Measurements from ENCODE around the gene TRIO. TPM values are rescaled to one million over a fixed set of nuclear protein-coding genes. Genes with fewer than 3 reads are reported as not detected.

TRIO gene
- total RNA-seq, 1 experiment from 2014 or later: 42.1 TPM

DNA sequence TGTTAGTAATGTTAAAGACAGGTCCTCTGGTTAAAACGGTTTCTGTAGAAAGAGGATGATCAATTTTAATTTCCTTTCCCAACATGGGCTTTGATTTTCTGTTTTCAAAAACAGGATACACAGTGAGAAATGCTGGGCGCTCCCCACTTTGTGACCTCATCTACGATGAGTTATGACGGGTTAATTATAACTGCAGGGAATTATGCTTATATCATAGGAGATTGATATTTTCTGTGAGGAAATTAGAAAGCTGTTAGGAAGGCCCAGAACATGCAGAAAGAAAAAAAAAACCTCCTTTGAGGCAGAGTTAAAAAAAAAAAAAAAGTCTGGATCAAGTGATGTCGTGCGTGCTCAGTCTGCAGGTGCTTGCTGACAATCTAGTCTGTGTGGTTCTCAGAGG, 261.6 kb downstream of the TRIO start:
- DNase-seq (ENCODE audit: low spot score): no peak
- in situ Hi-C loops (cut with HindIII; ENCODE audit: low sequenced_read_pairs): no loop called here

DNA sequence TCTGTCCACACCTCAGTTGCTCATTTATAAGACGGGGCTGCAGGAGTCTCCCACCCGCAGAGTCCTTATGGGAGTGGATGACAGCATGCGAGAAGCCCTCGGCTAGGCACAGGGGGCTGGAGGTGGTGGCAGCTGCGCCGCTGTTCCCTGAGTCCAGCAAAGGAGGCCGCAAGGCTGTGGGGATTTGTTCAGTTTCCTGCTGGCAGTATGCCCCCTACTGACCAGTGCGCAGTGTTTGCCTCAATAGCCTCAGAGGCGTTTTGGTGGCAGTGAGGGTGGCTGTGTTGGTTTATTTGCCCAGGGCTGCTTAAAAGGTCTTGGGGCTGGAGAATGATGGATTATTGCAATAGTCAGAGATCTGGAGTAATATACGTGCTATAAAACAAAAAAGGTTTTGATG, 262.1 kb downstream of the TRIO start:
- DNase-seq (ENCODE audit: low spot score): no peak
- in situ Hi-C loops (cut with HindIII; ENCODE audit: low sequenced_read_pairs): no loop called here

DNA sequence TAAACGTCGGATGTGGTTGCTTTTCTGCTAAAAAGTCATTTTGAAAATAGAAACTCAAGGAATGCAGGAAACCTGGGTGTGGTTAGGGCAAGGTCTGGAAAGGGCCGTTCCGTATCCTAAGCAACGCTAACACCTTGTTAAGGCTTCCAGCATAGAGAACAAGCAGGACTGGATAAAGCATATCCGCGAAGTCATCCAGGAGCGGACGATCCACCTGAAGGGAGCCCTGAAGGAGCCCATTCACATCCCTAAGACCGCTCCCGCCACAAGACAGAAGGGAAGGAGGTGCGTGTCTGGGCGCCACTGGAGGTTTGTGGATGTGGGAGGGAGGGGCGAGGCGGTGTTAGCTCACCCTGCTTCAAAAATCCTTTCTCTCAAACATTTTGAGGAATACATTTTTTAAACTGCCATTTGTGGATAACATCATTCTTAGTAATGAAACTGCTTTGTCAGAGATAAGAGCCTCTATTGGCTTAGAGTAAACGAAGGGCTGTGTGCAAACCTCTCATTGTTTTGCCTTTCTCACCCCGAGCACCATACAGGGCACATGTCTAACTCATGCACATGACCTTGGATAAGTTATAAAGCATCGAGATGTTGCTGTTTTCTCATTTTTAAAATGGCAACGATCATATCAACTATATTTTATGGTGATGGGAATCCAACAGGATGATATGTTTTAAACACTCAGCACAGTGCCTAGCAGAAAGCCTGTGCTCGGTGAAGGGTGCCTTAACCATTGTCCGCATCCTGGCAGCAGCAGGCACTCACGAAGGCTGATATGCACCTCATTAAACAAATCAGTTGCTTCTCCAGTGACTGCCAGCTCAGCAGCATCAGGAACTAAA, 262.8 kb downstream of the TRIO start:
- in situ Hi-C loops (cut with HindIII; ENCODE audit: low sequenced_read_pairs): no loop called here

DNA sequence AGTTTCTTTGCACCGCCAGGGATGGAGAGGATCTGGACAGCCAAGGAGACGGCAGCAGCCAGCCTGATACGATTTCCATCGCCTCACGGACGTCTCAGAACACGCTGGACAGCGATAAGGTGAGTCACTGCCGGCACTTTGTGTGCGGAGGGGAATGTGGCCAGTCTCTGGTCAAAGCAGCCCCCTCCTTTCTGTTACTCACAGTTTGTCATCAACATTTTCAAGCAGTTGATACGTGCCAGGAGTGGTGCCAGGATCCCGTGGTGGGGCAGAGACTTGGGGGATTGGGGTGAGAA, 263.4 kb downstream of the TRIO start:
- in situ Hi-C loops (cut with HindIII; ENCODE audit: low sequenced_read_pairs): no loop called here
- no peak for DNase-seq (ENCODE audit: low spot score)

More for the DNA sequence above, 262.8 kb downstream of the TRIO start:
- no peak for DNase-seq (ENCODE audit: low spot score)

DNA sequence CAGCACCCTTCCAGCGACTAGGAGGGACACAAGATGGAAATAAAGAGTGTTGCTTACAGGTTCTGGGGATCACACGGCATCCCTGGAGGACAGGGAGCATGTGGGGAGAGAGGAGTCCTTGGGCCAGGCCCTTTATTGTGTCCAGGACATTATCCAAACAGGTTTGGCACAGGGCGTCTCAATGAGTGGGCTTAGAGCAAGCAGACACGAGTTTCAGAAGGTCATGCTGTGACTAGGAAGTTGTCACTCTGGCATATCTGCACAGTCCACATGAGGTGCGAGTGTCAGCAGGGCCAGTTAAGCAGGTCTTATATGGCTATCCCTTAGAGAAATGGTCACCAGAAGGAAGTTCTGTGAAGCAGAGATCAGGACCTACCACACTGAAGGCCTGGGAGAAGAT, 263.9 kb downstream of the TRIO start:
- DNase-seq (ENCODE audit: low spot score): no peak
- in situ Hi-C loops (cut with HindIII; ENCODE audit: low sequenced_read_pairs): no loop called here

DNA sequence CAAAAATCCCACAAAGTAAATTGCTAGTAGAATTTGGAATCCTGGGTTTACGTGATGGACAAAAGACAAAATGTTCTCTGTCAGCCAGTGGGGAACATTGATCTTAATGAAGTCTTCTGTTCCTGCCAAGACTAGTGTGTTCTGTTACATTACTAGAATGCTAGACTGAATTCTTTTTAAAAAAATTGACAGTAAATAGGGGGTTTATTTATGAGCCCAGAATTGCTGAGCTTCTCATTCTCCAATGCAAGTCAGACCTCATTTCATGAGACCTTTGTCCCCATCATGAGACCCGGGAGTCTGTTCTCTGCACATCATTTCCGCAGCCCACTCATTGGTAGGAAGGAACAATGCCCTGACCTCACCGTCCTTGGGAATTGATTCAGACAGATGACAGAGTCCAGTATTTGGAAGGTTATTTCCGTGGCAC, 264.6 kb downstream of the TRIO start:
- no peak for DNase-seq (ENCODE audit: low spot score)
- in situ Hi-C loops (cut with HindIII; ENCODE audit: low sequenced_read_pairs): no loop called here

DNA sequence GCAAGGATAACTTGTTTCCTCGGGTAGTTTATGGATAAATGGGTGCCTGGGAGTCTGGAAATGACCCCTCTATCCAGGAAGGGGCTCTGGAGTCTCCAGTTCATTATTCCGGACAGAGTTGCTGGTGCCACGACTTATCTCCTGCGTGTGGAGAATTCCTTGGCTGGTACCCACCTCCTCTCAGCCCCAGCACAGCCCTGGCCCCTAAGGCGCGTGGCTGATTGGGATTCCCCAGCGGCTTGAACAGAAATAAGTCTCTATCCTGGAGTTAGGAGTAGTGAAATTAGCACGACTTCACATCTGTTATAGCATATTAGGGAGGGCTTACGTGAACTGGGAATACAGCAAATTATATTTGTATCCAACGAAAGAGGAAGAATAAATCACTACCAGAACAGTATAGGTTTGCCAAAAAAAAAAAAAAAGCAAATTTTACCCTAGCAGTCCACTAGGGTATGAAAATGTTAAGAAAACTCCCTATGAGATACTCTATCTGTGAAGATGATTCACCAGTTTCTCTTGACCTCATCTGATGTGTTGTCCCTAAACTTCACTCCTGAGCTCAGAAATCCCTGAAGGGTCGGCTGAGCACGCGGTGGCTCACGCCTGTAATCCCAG, 265.9 kb downstream of the TRIO start:
- DNase-seq (ENCODE audit: low spot score): no peak
- in situ Hi-C loops (cut with HindIII; ENCODE audit: low sequenced_read_pairs): no loop called here

DNA sequence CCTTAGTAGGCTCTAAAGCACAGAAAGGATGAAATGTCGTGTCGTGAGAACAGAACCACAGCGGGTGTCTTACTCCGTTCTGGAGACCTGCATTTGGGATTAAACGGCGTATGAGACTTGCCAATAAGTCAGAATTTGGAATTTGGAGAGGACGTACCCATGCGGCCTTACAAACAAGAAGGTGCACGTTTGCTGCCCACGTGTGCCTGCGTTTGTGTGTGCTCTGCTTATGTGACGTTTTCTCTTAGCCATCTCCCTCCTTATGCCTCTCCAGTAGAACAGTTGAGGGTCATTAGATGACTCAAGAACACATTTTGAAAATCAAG, 266.9 kb downstream of the TRIO start:
- in situ Hi-C loops (cut with HindIII; ENCODE audit: low sequenced_read_pairs): no loop called here
- DNase-seq (ENCODE audit: low spot score): no peak

DNA sequence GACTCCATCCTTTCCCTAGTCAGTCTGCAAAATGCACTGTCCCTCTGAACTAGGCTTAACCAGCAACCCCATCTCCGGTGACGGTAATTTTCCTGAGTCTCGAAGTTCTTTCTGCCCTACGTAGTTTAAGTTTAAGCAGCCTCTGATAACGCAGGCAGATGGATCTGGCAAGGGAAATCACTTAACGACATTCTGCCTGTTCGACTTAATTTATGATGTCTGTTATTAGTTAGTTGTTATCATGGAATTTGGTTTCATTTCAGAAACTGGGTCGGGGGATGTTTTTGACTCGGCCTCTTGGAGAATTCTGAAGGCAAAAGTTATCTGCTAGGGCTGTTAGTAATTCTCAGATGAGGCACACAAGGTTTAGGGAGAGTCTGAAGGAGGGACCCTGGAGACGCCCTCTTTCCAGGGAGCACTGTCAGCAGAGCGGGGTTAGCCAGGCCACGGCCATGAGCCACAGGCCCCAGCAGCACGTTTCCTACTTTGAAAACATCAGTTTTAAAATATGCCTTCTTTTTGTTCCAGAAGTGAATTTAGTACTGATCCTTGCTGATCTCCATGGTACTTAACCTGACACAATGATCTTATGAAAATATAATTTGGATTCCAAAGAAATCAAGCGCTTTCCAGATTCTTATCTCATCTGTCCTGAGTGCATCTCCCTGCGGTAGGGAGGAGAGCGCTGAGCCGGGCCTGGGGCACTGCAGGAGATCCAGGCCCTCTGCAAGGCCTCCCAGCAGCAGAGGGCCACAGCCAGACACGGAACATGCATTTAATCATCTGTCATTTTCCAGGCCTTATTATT, 267.5 kb downstream of the TRIO start:
- in situ Hi-C loops (cut with HindIII; ENCODE audit: low sequenced_read_pairs): no loop called here
- DNase-seq (ENCODE audit: low spot score): no peak

DNA sequence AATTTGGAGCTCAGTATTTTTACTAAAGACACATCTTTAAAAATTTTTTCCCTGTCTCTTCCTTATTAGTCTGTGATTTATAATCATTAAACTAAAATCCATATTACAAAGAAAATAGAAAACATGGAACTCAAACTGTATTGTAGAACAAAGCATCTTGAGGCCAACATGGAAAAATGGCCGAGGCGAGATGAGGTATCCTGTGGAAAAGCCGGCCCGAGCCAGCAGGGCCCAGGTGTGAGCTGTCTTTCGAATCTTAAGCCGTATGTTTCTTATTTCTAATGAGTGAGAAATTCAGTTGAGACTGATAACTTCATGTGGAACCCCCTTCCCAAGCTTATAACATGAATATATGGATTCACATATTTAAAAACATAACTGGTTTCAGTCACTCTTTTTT, 268.1 kb downstream of the TRIO start:
- DNase-seq (ENCODE audit: low spot score): no peak
- in situ Hi-C loops (cut with HindIII; ENCODE audit: low sequenced_read_pairs): no loop called here

DNA sequence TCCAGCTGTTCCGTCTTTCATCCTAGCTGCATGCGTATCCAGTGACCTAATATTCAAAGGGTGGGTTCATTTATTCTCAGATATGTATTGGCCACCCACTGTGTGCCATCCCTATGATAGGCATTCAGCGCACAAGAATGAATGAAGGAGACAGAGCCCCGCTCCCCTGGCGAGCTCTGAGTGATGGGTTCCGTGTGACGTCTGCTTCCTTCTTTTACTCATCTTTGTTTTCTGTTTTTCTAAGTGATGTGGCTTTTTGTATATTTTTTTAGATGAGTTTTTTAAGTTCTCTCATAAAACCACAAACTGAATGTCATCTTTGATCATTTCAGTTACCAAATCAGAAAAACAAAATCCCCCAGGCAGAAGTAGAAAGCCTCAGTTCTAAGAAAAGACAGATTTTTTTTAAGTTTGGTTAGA, 270.2 kb downstream of the TRIO start:
- DNase-seq (ENCODE audit: low spot score): no peak
- in situ Hi-C loops (cut with HindIII; ENCODE audit: low sequenced_read_pairs): no loop called here

DNA sequence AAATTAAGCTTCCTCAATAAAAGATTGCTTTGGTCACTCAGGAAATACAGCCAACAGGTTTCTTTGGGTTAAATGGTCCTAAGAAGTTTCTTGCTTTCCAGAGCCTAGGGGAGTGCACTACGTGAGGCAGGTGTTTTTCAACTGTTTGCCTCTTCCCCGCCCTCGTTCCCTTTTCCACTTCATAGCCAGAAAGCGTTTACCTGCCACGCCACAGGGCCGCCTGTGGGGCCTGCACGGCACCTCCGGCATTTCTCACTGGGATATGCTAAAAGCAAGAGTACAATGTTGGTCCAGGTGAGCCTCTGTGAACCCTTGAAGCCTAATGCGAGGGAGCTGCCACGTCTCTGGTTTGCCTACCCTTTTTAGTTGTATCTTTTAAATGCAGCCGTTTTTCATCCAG, 270.9 kb downstream of the TRIO start:
- no peak for DNase-seq (ENCODE audit: low spot score)
- in situ Hi-C loops (cut with HindIII; ENCODE audit: low sequenced_read_pairs): no loop called here

DNA sequence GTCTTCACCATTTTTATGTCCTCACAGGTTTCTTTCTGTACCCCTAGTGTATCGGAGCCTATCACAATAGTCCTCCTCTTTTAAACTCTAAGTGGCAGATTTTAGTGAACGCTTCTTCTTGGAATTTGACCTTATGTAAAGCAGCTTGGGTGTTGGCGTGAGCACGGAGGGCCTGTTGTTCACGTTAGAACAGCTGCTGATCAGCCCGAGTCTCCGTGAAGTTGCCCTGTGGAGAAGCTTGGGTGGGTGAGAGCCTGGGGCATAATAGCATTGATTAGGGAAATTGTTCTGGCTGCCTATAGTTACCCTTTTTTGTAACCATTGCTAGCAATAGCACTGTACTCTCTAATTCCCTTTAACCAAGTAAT, 271.5 kb downstream of the TRIO start:
- in situ Hi-C loops (cut with HindIII; ENCODE audit: low sequenced_read_pairs): no loop called here
- no peak for DNase-seq (ENCODE audit: low spot score)

DNA sequence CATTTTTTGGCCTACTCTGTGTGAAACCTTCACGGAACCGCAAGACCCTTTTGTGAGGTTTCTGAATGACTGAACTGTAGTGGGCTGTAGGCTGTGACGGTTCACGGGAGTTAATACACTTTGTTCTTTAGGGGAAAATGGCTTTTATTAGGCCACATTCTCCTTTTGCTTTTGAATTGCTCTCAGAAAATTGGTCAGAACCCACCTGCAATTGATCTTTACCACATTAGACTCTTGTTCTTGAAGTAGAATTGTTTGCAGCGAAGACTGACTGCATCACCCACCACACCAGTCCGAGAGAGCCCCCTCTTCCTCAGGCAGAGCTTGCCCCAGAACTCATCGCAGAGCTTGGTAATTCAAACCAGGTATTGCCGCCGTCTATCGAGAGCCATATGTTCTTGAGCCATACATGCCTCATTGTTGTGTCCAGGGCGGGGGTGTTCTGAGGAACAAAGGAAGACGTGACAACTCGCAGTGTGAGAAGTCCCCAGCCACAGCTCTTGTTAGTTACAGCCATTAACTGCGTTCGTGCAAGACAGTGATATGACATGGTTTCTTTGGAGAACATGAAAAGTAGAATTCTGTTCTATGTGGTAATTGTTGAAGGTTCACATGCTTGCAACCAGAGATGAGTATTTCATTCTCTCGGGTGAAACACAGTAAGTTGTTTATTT, 272.0 kb downstream of the TRIO start:
- no peak for DNase-seq (ENCODE audit: low spot score)
- in situ Hi-C loops (cut with HindIII; ENCODE audit: low sequenced_read_pairs): no loop called here

DNA sequence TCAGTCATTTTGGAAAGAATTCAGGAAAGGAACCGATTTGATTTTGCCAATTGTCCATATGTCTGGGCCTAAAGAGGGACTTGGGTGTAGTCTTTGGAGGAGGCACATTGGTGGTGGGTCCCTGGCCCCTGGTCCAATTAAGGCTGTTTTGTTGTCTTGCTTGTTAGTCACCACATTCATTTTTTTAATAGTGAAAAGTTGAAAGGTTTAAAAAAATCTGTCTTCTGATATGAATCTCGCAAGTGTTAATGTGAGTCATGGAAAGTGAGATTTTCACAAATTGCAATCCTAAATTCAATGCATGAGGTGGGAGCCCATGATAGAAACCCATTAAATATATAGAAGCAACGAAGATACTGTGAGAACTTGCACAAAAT, 272.5 kb downstream of the TRIO start:
- in situ Hi-C loops (cut with HindIII; ENCODE audit: low sequenced_read_pairs): no loop called here
- DNase-seq (ENCODE audit: low spot score): no peak

DNA sequence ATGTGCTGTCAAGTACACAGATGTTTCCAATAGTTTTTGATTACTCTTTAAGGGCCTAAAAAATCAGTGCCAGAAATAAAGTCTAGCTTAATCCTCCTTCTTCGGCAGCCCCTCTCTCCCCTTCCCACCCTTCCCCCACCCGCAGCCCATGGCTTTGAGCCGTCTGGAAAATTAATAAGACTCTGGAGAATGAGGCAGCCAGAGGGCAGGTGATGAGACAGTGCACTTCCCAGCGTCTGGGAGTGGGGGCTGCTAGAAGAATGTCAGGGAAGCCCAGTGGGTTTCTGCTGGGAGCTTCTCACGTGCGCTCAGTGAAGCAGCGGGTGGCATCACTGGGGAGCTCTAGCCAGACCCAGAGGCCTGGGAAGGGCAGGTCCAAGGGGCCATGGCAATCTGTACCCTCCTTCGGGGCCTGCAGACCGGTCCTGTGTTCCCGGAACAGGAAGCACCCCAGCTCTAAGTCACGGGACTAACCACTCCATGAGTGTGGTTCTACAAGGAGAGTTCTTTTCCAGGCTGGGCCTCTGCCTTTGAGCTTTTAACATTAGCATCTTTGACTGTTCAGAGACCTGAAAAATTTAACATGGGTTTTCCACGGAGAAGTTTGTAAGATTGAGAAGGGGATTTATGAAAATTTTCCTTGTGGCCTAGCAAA, 273.6 kb downstream of the TRIO start:
- no peak for DNase-seq (ENCODE audit: low spot score)
- in situ Hi-C loops (cut with HindIII; ENCODE audit: low sequenced_read_pairs): no loop called here

DNA sequence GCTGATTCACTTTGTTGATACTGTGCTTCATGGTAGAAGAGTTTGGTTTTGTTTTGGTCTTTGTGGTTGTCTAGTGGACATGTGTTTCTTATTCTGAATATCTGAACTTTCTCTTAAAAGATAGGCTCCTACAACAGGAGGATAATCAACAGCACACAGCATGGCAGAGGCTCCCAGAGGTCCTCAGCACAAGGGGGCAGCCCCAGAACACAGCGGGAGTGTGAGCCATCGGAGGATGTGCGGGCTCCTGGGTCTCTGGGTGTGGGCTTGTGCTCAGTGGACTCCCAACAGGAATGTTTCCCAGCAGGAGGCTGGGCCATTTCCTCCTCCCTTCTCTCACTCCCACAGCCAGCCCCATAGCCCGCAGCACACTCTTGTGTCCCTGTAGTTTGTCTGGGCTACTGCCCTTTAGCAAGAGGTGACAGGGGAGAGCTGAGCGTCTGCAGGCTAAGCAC, 274.2 kb downstream of the TRIO start:
- in situ Hi-C loops (cut with HindIII; ENCODE audit: low sequenced_read_pairs): no loop called here
- no peak for DNase-seq (ENCODE audit: low spot score)

DNA sequence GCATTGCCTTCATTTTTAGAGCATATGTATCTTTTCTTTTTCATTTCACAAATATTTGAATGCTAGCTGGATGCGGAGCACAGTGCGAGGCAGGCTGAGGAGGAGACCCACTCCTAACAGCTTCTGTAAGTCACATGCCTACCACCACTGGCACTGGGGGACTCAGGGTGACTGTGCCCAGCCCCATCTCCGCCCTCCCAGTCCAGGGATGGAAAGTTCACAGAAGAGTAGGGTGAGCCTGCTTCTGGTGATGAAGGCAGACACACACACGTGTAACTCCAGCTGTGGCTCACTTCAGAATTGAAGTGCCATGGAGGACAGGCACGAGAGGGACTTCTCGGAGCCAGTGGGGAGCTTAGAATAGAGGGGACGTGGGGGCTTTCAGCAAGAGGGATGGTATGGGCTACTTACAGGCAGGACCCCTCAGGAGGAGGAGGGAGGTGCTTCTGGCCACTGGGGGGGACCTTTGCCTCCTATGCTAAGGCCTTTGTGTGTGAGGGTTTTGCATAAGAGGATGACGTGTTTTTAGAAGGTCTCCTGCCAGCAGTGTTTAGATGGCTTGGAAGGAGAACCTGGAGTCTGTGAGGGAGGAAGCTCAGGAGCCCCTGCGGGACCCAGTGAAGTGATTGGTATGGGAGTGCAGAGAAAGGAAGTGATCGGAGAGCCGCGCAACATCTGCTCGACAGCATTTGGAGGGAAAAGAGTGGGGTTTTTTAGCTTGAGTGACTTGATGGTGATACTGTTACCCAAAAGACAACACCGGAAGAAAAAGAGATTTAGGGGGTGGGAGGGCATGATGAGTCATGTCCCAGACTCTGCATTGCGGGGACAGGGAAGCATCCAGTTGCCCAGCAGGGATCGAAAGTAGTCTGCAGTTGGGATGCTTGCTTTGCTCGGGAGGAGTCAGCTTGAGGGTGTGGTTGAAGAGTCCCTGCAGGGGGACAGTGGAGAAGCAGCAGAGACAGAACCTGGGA, 274.9 kb downstream of the TRIO start:
- no peak for DNase-seq (ENCODE audit: low spot score)
- in situ Hi-C loops (cut with HindIII; ENCODE audit: low sequenced_read_pairs): no loop called here
